DLD1 (cell line): Measurements from ENCODE around the gene RNF114.
"Not testable (repeated sequence)": the region's sequence is repeated elsewhere in the genome, so short reads cannot be mapped to it uniquely, and the experiment has no call there.

ENCODE experiments used
- in situ Hi-C: cut with HindIII; loops from 2 replicates; pipeline ENCODE4 v1.10.0; 2017; ENCODE audit warnings: low sequenced_read_pairs

The RNF114 gene

GRCh38 chr20:49983848-49984408 is 47.7 kb downstream of the RNF114 start:
- in situ Hi-C loops: no loop called here

- in situ Hi-C loops: no loop called here
Measured at GRCh38 chr20:49984426-49985153, 48.4 kb downstream of the RNF114 start.

- in situ Hi-C loops: no loop called here
Measured at GRCh38 chr20:49985157-49985556, 49.0 kb downstream of the RNF114 start.

GRCh38 chr20:49985617-49986016 is 49.4 kb downstream of the RNF114 start:
- in situ Hi-C loops: no loop called here

GRCh38 chr20:49986049-49986448 is 49.9 kb downstream of the RNF114 start:
- in situ Hi-C loops: no loop called here

GRCh38 chr20:49987015-49987867 is 51.0 kb downstream of the RNF114 start:
- in situ Hi-C loops: no loop called here

- in situ Hi-C loops: no loop called here
Measured at GRCh38 chr20:49987868-49988690, 51.9 kb downstream of the RNF114 start.

- in situ Hi-C loops: no loop called here
Measured at GRCh38 chr20:49989234-49990065, 53.3 kb downstream of the RNF114 start.

GRCh38 chr20:49990271-49990720 is 54.1 kb downstream of the RNF114 start:
- in situ Hi-C loops: no loop called here

GRCh38 chr20:49993301-49993751 is 57.1 kb downstream of the RNF114 start:
- in situ Hi-C loops: no loop called here

GRCh38 chr20:49995586-49995985 is 59.4 kb downstream of the RNF114 start:
- in situ Hi-C loops: no loop called here

GRCh38 chr20:49998478-49999188 is 62.4 kb downstream of the RNF114 start:
- in situ Hi-C loops: not testable (repeated sequence)

- in situ Hi-C loops: no loop called here
Measured at GRCh38 chr20:49999329-49999728, 63.1 kb downstream of the RNF114 start.

- in situ Hi-C loops: not testable (repeated sequence)
Measured at GRCh38 chr20:50000548-50001222, 64.5 kb downstream of the RNF114 start.

GRCh38 chr20:50001784-50002311 is 65.7 kb downstream of the RNF114 start:
- in situ Hi-C loops: no loop called here

GRCh38 chr20:50003253-50003656 is 67.1 kb downstream of the RNF114 start:
- in situ Hi-C loops: no loop called here
